ENCODE measurements around the gene UBE2R2. TPM values are rescaled to one million over a fixed set of nuclear protein-coding genes. Genes with fewer than 3 reads are reported as not detected.
"Not testable (repeated sequence)": the region's sequence is repeated elsewhere in the genome, so short reads cannot be mapped to it uniquely, and the experiment has no call there.

UBE2R2 gene, protein sequence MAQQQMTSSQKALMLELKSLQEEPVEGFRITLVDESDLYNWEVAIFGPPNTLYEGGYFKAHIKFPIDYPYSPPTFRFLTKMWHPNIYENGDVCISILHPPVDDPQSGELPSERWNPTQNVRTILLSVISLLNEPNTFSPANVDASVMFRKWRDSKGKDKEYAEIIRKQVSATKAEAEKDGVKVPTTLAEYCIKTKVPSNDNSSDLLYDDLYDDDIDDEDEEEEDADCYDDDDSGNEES
- polyA plus RNA-seq (2014; cell fraction: cytosol; rRNA removed): 44.1 and 44.9 TPM in 2 replicates
- polyA plus RNA-seq (2014; cell fraction: nucleus; rRNA removed): 18.8 and 22.8 TPM in 2 replicates

DNA sequence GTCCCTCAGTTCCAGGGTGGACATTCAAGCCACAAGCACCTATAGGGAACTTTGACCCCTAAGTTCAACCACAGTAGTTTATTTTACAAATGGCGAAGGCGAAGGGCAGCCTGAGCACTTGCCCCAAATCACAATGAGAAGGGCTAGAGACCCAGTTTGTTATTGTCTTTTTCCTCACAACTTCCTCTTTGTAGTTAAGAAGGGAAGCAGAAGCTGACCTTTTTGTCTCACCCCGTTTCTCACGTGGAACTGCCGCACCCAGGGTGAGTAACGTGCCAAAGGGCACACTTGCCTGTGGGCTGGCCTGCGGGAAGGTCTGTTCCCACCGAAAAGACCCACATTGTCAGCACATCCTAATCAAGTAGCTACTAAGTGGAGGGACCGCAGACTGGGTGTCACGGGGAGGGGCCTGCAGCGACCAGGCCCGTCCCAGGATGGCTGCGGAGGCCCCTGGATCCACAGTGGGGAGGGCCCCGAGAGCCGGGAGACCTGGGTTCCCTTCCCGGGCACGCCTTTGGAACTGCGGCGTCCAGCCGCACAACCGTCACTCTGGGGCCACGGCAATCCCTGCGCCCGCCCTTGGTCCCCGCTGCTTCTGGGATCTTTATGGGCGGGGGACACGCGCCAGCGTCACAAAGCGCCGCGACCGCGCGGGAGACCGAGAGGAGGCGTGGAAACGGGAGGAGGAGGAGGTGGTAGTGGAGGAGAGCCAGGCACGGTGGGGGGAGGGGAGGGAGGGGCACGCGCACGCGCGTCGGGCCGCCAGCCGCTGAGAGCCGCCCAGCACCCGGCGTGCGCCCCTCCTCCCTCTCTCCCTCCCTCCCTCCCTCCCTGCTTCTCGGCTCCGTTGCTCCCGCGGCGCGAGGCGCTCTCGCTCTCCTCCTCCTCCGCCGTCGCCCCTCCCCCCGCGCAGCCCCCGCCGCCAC is at the start of gene UBE2R2:
Gene UBE2R2, plus strand, starts transcription at position 834 of the 926 bp plus-strand sequence. CDS start 598 bp downstream, outside the sequence.
- DNase-seq (ENCODE audit: low spot score): peak; percentile 94

DNA sequence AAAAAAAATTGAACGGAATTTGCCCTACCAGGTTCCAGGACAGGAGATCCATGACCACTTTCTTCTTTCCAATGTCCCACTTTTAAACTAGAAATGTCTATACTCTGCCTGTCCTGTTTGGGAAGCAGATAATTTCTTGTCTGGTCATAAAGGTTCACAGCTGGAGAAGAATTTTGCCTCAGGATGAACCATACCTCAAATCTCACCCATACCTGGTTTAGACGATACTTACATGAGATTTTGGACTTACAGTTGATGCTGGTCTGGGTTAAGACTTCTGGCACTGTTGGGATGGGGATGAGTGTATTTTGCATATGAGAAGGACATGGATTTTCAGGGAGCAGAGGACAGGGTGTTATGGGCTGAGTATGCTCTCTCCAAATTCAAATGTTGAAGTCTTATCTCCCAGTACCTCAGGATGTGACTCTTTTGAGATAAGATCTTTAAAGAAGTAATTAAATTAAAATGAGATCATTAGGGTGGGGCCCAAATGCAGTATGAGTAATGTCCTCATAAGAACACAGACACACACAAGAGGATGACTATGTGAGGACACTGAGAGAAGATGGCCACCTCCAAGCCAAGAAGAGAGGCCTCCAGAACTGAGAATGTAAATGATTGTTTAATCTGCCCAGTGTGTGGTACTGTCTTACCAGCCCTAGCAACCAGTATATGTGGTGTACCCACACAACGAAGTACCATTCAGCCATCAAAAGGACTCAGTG is 46.6 kb upstream of the UBE2R2 start:
- not testable (repeated sequence) for DNase-seq (ENCODE audit: low spot score)

DNA sequence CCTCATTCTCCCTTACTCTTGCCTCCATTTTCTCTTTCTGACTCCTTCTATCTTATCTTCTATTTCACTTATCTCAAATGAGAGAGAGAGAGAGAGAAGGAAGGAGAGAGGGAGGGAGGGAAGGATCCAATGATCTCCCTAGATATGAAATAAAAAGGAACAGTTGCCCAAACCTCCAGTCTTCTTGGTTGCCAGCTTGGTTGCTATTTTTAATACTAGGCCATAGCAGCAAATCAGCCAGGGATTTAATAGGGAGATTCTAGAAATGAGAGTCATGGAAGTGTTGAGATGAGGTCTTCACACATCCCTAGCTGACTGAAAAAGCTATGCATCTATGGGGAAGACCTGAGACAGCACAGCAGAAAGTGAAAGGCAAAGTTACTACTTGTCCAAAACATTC is 43.8 kb upstream of the UBE2R2 start:
- not testable (repeated sequence) for DNase-seq (ENCODE audit: low spot score)

DNA sequence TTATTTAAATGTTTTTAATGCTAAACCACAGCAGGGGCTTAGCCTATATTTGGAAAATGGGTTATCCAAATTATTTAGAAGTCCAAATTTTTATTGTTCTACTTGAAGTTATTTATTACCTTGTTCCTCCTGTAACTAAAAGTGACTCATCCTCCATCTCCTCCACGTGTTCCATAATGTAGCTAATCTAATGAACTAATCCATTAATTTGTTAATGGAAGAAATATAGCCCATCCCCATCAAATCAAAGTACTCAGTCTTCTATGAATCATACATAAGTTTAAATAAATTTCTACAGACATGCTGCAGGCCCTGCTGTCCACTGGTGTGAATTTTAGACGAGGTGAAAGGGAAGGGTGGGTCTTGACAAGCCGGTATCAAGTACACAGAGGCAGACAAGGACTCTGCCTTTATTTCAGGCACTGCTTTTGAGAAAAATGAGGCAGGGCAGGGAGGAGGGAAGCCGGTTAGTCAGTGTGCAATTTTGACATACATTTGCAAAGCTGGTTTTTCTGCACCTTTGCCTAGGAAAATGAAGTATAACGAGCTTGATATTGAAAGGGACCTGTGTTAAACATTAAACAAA is 42.8 kb upstream of the UBE2R2 start:
- not testable (repeated sequence) for DNase-seq (ENCODE audit: low spot score)

DNA sequence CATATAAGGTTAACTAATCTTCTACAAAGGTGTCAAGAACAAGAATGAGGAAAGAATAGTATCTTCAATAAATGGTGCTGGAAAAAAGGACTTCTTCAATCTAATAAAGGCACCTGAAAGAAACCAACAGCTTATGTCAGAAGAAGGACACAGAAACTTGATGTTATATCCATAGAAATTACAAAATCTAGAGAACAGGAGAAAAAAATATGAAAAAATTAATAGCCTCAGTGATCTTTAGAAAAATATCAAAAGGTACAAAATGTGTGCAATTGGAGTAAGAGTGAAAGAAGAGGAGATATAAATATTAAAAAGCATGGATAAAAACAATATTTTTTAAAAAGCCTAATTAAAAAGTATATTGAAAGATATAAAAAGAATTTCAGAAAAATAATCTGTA is 40.4 kb upstream of the UBE2R2 start:
- DNase-seq (ENCODE audit: low spot score): no peak

DNA sequence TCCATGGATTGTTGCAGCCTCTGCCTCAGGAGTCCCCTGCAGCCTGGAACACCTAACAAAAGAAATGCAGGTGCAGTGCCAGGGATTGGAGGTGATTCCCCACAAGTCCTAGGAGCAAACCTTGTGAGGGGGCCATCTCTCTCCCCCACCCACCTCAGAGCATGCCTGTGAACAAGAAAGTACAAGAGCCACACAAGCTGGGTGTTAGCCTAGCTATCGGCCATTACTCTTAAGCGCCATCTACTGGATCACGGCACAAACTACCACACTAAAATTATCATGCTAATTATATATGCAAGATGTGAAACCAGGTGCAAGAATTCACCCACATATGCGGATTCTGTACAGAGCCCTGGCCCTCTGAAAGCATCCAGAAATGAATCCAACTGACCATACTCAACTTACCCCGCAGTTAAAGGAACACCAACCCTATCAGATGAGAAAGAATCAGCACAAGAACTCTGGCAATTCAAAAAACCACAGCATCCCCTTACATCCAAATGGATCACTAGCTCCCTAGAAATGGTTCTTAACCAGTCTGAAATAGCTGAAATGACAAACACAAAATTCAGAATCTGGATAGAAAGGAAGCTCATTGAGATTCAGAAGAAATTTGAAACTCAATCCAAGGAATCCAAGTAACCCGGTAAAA is 38.1 kb upstream of the UBE2R2 start:
- DNase-seq (ENCODE audit: low spot score): peak; percentile 70

DNA sequence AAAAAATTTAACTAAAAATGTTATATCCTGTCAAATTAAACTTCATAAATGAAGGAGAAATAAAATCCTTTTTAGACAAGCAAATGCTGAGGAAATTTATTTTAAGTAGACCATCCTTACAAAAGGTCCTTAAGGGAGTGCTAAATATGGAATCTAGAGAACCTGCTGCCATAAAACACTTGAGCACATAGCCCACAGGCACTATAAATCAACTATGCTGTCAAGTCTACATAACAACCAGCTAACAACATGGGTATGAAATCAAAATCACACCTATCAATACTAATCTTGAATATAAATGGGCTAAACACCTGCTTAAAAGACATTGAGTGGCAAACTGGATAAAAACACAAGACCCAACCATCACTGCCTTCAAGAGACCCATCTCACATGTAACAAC is 36.7 kb upstream of the UBE2R2 start:
- DNase-seq (ENCODE audit: low spot score): no peak

DNA sequence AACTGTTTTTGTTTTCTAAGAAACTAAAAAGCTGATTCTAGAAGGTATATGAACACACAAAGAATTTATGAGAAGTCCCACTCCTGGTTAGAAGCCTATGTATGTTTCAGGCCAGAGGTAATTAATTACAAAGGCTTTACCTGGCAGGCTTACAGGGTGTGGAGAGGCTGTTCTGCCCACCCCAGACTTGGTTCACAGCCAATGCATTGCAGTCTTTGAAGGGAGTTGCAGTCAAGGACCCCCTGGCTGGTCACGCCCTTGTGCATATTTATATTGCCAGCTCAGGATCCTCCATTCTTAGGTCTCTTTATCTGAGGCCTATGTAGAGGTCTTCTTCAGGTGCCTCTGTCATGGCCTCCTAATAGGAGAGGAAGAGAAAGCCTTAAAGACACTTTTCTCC is 35.2 kb upstream of the UBE2R2 start:
- DNase-seq (ENCODE audit: low spot score): no peak

DNA sequence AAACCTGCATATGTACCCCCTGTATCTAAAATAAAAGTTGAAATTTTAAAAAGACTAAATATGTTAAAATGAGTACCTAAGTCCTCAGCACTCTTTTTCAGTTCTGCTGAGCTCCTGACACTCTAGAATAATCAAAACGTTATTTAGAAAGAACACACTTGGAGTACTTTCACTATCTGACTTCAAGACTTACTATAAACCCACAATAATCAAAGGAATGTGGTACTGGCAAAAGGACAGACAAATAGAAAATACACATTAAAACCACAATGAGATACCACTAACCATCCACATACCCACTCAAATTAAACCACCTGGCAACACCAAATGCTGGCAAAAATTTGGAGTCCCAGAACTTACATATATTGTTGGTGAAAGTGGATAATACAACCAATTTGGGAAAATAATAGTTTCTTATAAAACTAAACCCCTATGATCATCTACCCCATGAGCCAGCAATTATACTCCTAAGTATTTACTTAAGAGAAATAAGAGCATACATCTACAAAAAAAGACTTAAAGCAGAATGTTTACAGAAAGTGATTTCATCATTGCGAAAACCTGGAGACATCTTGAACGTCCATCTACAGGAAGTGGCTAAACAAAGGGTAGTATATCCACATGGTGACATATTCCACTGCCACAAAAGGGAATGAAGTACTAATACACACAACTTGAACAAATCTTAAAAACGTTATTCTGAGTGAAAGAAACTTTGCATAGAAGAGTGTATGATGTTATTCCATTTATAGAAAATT is 34.4 kb upstream of the UBE2R2 start:
- no peak for DNase-seq (ENCODE audit: low spot score)

DNA sequence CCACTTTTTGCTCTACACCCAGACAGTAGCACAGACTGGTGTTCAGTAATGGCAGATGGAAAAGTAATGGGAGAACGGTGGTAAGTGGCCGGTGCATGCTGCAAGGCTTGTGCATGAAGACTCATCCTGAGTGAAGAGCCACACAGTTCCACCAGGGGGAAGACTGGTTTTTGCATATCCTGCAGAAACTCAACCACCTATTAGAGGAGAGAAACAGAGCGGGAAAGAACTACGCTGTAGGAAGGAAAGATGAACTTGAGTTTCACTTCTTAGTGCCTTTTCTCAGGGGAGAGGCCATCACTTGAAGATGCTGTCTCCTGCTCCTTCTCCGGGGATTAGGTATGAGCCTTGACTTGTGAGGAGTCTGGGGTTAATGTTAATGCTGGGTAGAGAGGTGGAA is 31.0 kb upstream of the UBE2R2 start:
- DNase-seq (ENCODE audit: low spot score): peak; percentile 19

DNA sequence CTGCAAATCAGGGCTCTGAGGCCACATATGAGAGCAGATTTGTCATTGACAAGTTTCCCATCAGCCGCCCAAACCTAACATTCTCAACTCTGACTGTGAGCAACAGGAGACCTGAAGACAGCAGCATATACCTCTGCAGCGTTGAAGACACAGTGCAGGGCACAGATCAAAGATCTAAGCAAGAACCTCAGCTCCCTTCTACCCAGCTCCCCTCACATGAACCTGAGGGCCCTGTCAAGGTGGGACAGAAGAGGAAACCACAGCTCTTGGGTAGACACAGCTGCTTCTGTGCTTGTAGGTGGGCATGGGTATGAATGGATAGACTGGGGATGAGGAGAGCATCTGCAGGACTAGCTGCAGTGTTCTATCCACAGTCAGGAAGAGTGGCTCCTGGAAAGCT is 30.3 kb upstream of the UBE2R2 start:
- no peak for DNase-seq (ENCODE audit: low spot score)

DNA sequence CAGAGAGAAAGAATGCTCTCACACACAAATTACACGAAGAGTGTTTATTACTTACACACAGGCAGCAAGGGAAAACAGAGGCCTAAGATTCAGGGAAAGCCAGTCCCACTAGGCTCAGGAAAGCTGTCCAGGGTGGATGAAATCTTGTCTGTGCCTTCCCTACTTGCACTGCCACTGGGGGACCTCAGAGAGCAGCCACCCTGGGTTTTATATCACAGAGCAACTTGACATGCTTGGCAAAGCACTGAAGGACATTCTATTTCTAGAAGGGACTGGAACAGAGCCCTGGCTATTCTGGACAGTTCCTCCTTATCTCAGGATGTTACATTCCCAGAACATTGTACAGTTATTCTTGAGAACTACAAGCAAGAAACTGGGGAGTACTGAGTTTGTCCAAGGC is 29.1 kb upstream of the UBE2R2 start:
- DNase-seq (ENCODE audit: low spot score): no peak

DNA sequence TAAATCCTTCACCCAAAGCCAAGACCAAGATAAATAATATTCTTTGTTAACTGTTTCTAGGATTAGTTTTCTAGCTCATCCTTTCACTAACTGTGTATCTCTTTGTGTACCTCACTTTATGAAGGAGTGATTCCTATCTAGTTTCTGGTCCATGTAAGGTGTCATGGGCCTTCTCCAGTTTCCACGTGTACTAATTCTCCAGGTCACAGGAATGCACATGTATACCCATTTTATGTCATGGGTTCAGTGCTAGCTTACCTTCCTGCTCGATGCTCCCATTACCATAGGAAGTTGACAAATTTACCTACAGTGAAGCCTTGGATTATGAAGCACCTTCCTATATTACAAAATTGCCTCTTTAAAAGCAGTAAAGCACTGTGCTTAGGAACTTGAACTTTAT is 27.5 kb upstream of the UBE2R2 start:
- DNase-seq (ENCODE audit: low spot score): not testable (repeated sequence)

DNA sequence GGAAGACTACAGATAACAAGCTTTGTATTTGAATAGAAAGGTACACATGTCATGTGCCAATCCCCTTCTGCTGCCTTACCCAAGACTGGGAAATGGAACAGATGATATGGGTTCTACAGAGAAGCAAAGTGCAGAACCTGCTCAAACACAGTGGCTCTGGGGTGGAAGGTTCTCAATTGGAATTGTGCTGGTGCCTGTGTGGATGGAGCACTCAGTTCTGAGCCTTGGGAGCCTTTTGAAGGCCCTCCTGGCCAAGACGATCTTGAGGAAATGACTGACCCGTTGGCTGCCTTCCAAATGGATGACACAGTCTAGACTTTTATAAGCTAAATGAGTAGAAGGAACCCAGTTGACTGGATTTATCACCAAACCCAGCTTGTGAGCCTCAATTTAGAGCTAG is 25.8 kb upstream of the UBE2R2 start:
- no peak for DNase-seq (ENCODE audit: low spot score)

DNA sequence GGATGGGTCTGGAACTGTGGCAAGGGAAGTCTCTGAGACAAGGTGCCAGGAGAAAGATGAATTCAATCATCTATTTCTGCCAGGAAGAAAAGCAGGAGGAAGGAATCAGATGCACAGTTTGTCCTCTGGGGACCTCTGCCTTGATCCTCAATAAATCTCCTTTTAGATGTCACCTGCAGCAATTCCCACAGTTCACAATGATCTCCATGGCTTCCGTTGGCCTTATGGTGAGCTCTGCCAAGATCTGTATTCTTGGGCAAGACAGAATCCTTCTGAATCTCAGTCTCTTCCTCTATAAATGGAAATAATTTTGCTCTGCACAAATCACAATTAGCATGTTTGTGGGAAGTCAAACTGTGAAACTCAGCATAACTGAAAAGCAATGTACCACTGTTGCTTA is 23.5 kb upstream of the UBE2R2 start:
- DNase-seq (ENCODE audit: low spot score): not testable (repeated sequence)

DNA sequence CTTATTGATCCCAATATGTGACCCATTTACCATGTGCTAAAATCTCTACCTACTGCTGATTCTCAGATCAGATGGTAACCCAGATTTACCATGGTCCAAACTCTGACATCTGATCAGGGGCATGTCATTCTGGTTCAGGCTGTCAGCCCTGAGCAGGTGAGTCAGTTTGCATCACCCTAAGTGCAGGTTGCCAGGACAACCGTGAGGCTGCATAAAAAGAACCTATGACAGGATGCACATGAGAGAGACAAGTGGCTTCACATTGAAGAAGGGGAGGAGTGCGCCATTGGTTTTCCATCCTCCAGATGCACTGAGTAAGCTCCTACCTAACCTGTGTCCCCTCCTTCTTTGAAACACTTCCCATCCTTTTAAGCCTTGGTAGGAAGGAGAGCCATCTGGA is 22.4 kb upstream of the UBE2R2 start:
- no peak for DNase-seq (ENCODE audit: low spot score)

DNA sequence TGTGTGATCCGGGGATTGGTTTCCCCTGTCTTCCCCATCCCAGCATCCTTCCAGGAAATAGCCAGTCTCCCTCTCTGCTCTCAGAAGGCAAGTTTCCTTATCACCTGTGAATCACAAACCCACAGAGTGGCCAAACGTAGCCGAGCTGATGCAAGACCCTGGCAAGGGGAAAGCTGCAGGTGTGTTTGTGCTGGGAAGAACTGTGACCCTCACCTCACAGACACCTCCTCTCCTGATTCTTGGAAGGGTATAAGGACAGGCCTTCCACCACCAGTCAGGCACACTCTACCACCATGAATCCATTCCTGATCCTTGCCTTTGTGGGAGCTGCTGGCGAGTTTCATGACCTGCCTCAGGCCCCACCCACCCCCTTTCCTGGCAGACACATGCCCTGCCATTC is 21.7 kb upstream of the UBE2R2 start, which contains the start of gene PRSS3:
Gene PRSS3, plus strand, starts transcription at position 281 of the 400 bp plus-strand sequence. Its CDS starts 13 bp downstream, at position 294.
- no peak for DNase-seq (ENCODE audit: low spot score)

DNA sequence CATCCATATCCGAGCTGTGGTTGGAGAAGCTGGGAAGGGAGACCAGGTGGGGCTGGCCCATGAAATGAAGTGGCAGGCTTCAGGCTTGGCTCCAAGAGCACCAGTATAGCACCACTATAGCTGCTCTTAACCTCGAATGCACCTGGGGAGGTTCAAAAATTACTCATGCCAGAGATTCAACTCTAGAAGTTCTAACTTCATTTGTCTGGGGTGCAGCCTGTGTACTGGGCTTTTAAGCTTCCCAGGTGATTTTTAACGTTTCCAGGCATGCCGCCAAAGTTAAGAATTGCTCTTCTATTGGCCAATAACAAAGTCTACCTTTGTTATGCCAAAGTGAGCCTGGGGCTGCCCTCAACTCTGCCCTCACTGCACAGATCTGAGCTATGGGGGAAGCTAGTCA is 21.1 kb upstream of the UBE2R2 start:
- DNase-seq (ENCODE audit: low spot score): no peak

DNA sequence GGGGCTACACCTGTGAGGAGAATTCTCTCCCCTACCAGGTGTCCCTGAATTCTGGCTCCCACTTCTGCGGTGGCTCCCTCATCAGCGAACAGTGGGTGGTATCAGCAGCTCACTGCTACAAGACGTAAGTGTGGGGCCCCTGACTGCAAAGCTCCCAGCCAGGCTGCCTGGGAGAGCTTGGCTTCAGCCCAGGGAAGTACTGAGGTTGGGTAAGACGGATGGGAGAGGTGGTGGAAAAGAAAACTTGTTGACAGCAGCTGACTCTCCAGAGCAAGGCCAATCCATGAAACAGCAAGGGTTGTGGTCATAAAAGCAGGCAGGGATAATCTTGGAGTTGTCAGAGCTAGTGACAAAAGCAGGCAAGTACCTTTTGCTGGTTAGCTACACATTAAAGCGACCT is 20.3 kb upstream of the UBE2R2 start:
- DNase-seq (ENCODE audit: low spot score): not testable (repeated sequence)

DNA sequence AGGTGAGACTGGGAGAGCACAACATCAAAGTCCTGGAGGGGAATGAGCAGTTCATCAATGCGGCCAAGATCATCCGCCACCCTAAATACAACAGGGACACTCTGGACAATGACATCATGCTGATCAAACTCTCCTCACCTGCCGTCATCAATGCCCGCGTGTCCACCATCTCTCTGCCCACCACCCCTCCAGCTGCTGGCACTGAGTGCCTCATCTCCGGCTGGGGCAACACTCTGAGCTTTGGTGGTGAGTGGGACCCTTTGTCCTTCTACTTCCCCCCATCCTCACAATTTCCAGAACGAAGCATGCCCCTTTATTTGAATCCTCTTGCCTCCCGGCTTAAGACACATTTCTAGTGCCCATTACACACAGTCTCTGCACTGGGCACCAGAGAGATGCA is 19.1 kb upstream of the UBE2R2 start:
- DNase-seq (ENCODE audit: low spot score): no peak

Data from SK-N-DZ (cell line).